ENCODE measurements around the gene C21orf58. TPM values are rescaled to one million over a fixed set of nuclear protein-coding genes. Genes with fewer than 3 reads are reported as not detected.

The C21orf58 gene
- polyA plus RNA-seq, 1 experiment = 4.1 TPM

DNA sequence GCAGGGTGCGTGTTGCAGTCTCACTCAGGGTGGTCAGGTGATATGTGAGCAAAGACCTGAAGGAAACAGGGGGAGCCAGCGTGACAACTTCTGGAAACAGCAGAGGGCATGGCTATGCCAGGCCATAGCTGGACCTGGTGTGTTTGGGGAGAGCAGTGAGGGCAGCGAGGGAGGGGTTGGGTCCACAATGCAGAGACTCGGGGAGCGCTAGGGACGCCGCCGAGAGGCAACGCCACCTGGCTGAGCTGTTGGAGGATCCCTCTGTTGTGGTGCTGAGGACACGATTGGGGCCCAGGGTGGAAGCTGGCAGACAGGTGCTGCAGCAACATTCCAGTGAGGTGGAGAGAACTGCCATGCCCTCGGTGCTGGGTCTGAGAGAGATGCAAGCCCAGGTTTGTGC is 68.5 kb downstream of the C21orf58 start:
- no peak overlapping the region for H3K4me3 ChIP-seq (ENCODE audit: low read depth, low read length)
- POLR2A ChIA-PET = no interaction called here
- no peaks in the 10 kb centered on the region for H3K27me3 ChIP-seq (ENCODE audit: control insufficient read depth, insufficient read depth, low read length)
- DNase-seq (ENCODE audit: low read depth) = no peak
- TF ChIP-seq, protein P1, sequence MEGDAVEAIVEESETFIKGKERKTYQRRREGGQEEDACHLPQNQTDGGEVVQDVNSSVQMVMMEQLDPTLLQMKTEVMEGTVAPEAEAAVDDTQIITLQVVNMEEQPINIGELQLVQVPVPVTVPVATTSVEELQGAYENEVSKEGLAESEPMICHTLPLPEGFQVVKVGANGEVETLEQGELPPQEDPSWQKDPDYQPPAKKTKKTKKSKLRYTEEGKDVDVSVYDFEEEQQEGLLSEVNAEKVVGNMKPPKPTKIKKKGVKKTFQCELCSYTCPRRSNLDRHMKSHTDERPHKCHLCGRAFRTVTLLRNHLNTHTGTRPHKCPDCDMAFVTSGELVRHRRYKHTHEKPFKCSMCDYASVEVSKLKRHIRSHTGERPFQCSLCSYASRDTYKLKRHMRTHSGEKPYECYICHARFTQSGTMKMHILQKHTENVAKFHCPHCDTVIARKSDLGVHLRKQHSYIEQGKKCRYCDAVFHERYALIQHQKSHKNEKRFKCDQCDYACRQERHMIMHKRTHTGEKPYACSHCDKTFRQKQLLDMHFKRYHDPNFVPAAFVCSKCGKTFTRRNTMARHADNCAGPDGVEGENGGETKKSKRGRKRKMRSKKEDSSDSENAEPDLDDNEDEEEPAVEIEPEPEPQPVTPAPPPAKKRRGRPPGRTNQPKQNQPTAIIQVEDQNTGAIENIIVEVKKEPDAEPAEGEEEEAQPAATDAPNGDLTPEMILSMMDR (IDR thresholded peaks at IDR 0.05; ENCODE audit: insufficient read depth, low read depth, low read length) = no peak
- peaks cover 39% of the 10 kb centered on the region for H3K36me3 ChIP-seq (ENCODE audit: control insufficient read depth, insufficient read depth, low read length)
- CTCF ChIA-PET = interaction anchor here (0.7 kb wide), 1 partner anchor 112 kb away, joined by 4 read pairs; no protein-coding TSS in a partner anchor

DNA sequence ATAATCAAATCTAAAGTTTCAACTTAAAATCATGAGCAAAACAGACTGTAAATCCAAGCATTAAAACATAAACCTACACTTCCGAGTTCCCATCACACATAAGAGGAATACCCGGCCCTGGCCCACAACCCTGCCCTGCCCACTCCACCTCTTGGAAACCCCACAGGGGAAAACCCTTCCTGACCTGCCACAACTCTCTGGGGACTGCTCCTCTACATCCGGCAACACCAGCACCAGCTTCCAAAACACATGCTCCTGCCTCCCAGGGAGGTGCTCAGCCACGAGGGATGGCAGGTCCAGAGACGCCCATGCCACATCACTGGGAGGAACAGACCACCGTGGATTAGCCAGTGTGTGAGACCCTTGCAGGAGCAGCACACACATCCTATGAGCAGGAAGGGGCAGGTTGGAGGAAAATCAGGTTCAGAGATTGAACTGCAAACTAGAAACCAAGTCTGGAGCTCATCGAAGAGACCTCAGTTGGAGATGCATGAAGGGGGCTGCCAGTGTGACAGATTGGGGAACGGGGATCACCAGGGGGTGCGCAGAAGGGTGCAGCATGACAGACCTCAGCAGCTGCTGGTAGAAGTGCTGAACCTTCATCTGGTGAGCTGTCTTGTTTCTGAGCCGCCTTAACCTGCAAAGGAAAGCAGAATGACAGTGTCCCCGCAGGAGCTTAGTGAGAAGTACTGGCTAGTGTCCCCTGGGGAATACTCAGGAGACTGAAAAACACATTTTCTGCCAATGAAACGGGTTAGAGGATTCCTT is 69.3 kb downstream of the C21orf58 start:
- Histone ChIP-seq H3K36me3 (ENCODE audit: control insufficient read depth, insufficient read depth, low read length) (peaks cover 42% of the 10 kb centered on the region), H3K4me3 (ENCODE audit: low read depth, low read length) (no peak overlapping the region), H3K27me3 (ENCODE audit: control insufficient read depth, insufficient read depth, low read length) (no peaks in the 10 kb centered on the region)
- TF ChIP-seq, protein P1 (IDR thresholded peaks at IDR 0.05; ENCODE audit: insufficient read depth, low read depth, low read length) = no peak
- no peak for DNase-seq (ENCODE audit: low read depth)
- ChIA-PET POLR2A (no interaction called here), CTCF (interaction anchor here (0.7 to 1.2 kb wide), 2 partner anchors 9 to 111 kb away, joined by 4 read pairs; no protein-coding TSS in a partner anchor)

DNA sequence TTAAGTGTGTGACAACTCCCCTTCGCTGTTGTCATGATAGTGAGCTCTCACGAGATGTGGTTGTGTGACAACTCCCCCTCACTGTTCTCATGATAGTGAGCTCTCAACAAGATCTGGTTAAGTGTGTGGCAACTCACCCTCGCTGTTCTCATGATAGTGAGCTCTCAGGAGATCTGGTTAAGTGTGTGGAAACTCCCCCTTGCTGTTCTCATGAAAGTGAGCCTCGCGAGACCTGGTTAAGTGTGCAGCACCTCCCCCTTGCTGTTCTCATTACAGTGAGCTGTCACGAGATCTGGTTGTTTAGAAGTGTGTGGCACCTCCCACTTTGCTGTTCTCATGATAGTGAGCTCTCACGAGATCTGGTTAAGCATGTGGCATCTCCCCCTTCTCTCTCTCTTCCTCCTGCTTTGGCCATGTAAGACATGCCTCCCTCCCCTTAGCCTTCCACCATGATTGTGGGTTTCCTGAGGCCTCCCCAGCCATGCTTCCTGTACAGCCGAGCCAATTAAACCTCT is 70.0 kb downstream of the C21orf58 start:
- TF ChIP-seq, protein P1 (IDR thresholded peaks at IDR 0.05; ENCODE audit: insufficient read depth, low read depth, low read length) = no peak
- POLR2A ChIA-PET = no interaction called here
- peaks cover 39% of the 10 kb centered on the region for H3K36me3 ChIP-seq (ENCODE audit: control insufficient read depth, insufficient read depth, low read length)
- CTCF ChIA-PET = interaction anchor here (1.2 kb wide), 1 partner anchor 8 kb away, joined by 4 read pairs; no protein-coding TSS in a partner anchor
- no peak overlapping the region for H3K4me3 ChIP-seq (ENCODE audit: low read depth, low read length)
- no peaks in the 10 kb centered on the region for H3K27me3 ChIP-seq (ENCODE audit: control insufficient read depth, insufficient read depth, low read length)
- no peak for DNase-seq (ENCODE audit: low read depth)

DNA sequence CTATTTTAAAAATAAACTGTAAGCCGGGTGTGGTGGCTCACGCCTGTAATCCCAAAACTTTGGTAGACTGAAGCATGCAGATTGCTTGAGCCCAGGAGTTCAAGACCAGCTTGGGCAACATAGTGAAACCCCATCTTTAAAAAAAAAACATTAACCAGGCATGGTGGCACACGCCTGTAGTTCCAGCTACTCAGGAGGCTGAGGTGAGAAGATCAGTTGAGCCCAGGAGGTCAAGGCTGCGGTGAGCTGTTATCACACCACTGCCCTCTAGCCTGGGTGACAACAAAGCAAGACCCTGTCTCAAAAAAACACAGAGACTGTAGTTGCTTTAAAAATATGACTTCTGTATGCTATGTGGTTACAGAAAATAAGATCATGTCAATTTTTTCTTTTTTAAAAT is 70.8 kb downstream of the C21orf58 start:
- Histone ChIP-seq H3K27me3 (ENCODE audit: control insufficient read depth, insufficient read depth, low read length) (no peaks in the 10 kb centered on the region), H3K36me3 (ENCODE audit: control insufficient read depth, insufficient read depth, low read length) (peaks cover 40% of the 10 kb centered on the region), H3K4me3 (ENCODE audit: low read depth, low read length) (no peak overlapping the region)
- POLR2A ChIA-PET = no interaction called here
- TF ChIP-seq, protein P1 (IDR thresholded peaks at IDR 0.05; ENCODE audit: insufficient read depth, low read depth, low read length) = no peak
- CTCF ChIA-PET = no interaction called here
- DNase-seq (ENCODE audit: low read depth) = no peak

Other genes with a start within 250 kb of the C21orf58 start
- gene COL6A2, start 225.8 kb downstream of the C21orf58 start, polyA plus RNA-seq (2011; rRNA removed) = 412 and 665 TPM in 2 replicates
- 0.05 and 0.06 TPM in 2 replicates for gene FTCD, start 168.3 kb downstream of the C21orf58 start, polyA plus RNA-seq (2011; rRNA removed)
- gene SPATC1L, start 139.4 kb downstream of the C21orf58 start, polyA plus RNA-seq (2011; rRNA removed) = 5.6 and 8.4 TPM in 2 replicates
- gene LSS, start 95.1 kb downstream of the C21orf58 start, polyA plus RNA-seq (2011; rRNA removed) = 34.6 and 59.9 TPM in 2 replicates
- gene MCM3AP, start 38.3 kb downstream of the C21orf58 start, polyA plus RNA-seq (2011; rRNA removed) = 31.5 and 31.6 TPM in 2 replicates
- 15.8 and 22.7 TPM in 2 replicates for gene YBEY, start 37.5 kb downstream of the C21orf58 start, polyA plus RNA-seq (2011; rRNA removed)
- gene PCNT, start 286 bp upstream of the C21orf58 start, polyA plus RNA-seq (2011; rRNA removed) = 8.2 and 11.0 TPM in 2 replicates
- 13.2 and 18.7 TPM in 2 replicates for gene DIP2A, start 135.0 kb upstream of the C21orf58 start, polyA plus RNA-seq (2011; rRNA removed)